Measurements from ENCODE around the gene LCN15.
"Not testable (repeated sequence)": the region's sequence is repeated elsewhere in the genome, so short reads cannot be mapped to it uniquely, and the experiment has no call there.

Gene LCN15

DNA sequence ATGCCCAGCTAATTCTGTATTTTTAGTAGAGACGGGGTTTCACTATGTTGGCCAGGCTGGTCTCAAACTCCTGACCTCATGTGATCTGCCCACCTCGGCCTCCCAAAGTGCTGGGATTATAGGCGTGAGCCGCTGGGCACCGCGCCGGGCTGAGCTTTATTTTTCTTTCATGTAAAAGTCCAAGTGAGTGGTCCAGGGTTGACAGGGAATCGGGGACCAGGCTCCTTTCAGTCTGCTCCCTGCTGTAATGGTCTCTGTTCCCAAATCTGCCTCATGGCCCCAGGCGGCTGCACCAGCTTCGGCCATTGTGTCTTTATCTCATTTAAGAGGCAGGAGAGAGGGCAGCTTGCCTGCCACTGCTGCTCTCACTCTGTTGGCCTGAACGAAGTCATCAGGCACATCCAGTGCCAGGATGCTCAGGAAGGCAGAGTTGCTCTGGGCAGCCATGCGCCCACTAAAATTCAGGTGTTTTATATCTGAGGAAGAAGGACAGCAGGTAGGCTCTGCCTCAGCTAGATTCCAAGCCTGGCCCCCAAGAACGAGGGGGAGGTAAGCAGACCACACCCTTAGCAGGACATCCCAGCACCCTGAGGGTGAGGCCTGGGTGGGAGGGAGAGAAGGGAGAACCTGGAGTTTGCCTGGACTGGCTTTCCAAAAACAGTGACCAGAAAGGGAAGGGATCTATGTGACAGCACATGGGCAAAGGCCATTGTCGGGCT lies 30.1 kb upstream of the LCN15 start:
- in situ Hi-C loops (cut with MboI; ENCODE audit: low sequenced_read_pairs), result no loop called here

DNA sequence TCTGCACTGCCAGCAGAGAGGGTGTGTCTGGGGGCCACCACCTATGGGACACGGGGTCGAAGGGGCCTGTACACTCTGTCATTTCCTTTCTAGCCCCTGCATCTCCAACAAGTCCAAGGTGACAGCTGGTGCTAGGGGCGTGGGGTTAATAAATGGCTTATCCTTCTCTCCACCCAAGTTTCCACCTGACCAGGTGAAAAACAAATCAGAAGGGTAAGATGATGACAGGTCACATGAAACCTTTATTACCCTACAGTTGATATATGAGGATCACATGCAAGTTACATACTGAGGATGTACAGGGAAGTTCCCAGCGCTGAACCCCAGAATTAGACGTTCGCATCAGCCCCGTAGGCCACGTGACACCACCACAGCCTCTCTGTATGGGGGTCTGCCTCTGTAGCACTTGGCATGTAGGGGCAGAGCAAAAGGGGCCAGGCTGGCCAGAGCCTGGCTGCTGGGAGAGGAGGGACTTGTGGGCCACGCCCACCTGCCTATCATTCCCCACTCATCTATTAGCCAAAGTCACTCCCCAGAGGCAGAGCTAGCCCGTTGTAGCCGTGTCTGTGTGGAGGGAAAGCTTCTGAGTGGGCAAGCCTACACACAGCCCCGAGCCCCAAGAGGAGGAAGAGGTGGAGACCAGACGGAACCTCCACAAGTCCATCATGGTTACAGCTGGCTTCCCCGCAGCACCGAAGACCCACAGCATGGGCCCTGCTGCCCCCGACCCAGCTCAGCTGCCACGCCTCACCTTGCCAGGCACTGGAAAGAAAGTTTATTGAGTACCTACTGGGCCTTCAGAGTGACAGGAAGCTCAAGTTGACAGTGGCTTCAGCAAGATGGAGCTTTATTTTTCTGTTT lies 29.0 kb upstream of the LCN15 start:
- in situ Hi-C loops (cut with MboI; ENCODE audit: low sequenced_read_pairs), result no loop called here

DNA sequence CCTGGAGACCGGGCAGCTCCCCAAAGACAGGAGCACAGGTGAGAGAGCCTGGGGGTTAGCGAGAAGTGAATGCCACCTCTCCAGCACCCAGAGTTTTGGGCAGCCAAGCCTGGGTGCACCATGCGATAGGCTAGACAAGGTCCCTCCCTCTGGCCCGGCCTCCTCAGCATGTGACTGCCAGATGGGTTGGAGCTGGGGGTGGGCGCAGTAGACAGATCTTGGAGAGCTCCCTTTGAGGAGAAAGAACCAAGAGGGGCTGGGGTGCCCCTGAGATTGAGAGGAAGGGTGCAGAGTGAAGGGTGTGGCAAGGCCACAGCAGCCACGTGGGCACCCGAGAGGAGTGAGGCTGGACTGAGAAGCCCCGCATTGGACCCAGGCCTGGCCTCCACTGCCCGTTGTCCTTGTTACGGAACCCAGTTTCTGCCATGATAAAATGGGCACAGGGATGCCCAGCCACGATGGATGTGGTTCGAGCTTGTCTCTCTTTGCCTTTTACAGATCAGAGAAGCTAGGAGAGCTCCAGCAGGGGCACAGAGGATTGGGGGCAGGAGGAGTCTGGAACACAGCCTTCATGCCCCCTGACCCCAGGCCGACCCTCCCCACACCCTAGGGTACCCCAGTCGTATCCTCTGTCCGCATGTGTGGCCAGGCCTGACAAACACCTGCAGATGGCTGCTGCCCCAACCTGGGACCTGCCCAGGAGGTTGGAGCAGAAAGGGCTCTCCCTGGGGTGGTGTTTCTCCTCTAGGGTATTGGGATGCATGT lies 28.2 kb upstream of the LCN15 start:
- in situ Hi-C loops (cut with MboI; ENCODE audit: low sequenced_read_pairs), result no loop called here

DNA sequence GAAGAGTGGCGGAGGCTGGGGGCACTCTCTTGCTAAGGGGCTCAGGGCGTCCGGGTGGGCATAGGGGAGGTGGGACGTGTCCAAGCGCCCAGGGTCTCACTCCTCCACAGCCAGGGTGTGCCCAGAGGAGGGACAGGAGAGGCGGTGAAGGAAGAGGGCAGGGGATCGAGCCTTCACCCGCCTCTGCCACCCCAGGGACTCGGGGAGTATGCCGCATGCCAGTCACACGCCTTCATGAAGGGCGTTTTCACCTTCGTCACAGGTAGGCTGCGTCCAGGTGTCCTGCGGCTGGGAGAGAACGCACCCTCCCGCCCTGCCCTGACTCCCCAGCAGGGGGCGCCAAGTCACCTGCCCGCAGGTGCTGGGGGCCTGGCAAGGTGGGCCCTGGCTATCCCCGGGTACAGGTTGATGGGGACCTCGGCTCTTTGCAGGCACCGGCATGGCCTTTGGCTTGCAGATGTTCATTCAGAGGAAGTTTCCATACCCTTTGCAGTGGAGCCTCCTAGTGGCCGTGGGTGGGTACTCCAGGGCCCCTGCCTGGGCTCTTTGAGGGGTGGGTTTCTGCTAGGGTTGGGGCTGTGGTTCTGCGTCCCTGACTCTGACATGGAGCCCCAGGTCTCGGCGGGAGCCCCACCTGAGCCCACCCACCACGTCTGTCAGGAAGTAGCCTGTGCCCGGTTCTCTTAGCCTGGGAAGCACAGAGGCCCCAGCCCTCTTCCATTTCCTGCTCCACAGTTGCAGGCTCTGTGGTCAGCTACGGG lies 27.4 kb upstream of the LCN15 start:
- in situ Hi-C loops (cut with MboI; ENCODE audit: low sequenced_read_pairs), result no loop called here

DNA sequence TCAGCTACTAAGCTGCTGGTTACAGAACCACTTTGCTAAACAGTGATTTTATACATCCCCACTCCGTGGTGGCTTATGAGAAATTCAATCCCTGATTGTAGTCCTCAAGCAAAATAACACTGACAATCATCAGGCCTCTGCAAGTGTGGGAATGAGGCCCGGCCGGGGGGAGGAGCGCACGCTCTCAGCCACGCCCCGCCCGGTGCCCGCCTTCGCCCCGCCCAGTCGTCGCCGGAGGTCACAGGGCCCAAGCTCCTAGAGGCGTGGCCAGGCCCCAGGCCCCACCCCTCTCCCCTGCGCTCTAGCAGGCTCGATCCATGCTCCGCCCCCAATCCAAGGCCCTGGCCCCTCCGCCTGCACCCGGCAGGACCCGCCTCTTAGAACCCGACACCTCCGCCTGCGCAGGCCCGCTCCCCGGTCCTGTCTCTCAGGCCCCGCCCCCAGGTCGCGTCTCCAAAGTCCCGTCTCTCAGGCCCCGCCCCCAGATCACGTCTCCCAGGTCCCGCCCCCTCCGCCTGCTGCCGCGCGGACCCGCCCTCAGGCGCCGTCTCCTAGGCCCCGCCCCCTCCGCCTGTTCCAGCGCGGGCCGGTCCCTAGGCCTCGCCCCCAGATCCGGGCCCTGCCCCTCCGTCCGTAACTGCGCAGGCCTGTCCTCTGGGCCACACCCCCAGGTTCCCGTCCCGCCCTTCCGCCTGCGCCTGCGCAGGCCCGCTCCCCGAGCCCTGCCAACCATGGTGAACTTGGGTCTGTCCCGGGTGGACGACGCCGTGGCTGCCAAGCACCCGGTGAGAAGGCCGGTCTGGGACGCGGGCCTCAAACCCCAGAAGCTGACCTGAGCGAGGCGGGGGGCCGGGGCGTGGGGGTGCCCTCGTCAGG lies 26.6 kb upstream of the LCN15 start, which contains the start of gene TMEM141:
Gene TMEM141 (plus strand): TSS at position 705 of the 876 bp plus-strand sequence. CDS start 27 bp downstream, at position 732.
- in situ Hi-C loops (cut with MboI; ENCODE audit: low sequenced_read_pairs), result no loop called here

DNA sequence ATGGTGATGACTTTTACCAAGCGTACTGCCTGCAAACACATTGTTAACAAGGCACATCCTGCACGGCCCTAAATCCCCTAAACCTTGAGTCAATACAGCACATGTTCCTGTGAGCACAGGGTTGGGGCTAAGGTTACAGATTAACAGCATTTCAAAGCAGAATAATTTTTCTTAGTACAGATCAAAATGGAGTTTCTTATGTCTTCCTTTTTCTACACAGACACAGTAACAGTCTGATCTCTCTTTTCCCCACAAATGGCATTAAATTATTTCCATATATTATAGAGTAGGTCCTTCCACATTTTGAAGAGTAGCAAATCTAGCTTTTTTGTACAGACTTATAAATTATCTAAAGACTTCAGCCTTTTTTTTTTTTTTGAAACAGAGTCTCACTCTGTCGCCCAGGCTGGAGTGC lies 25.2 kb upstream of the LCN15 start:
- in situ Hi-C loops (cut with MboI; ENCODE audit: low sequenced_read_pairs), result no loop called here

DNA sequence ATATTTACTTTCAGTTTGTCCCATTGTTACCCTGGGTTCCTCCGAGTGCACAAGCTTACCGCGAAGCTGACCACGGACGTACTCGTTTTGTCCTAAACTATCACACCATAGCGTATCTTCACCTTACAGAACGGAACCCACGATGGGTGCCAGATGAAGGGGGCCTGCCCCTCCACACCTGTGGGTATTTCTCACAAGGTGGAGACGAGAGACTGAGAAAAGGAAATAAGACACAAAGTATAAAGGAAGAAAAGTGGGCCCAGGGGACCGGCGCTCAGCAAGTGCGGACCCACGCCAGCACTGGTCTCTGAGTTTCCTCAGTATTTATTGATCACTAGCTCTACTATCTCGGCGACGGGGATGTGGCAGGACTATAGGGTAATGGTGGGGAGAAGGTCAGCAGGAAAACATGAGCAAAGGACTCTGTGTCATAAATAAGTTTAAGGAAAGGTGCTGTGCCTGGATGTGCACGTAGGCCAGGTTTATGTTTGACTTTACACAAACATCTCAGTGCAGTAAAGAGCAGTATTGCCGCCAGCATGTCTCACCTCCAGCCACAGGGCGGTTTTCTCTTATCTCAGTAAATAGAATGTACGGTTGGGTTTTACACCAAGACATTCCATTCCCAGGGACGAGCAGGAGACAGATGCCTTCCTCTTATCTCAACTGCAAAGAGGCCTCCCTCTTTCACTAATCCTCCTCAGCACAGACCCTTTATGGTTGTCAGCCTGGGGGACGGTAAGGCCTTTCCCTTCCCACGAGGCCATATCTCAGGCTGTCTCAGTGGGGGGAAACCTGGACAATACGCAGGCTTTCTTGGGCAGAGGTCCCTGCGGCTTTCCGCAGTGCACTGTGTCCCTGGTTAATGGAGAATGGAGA lies 24.6 kb upstream of the LCN15 start:
- in situ Hi-C loops (cut with MboI; ENCODE audit: low sequenced_read_pairs), result not testable (repeated sequence)

DNA sequence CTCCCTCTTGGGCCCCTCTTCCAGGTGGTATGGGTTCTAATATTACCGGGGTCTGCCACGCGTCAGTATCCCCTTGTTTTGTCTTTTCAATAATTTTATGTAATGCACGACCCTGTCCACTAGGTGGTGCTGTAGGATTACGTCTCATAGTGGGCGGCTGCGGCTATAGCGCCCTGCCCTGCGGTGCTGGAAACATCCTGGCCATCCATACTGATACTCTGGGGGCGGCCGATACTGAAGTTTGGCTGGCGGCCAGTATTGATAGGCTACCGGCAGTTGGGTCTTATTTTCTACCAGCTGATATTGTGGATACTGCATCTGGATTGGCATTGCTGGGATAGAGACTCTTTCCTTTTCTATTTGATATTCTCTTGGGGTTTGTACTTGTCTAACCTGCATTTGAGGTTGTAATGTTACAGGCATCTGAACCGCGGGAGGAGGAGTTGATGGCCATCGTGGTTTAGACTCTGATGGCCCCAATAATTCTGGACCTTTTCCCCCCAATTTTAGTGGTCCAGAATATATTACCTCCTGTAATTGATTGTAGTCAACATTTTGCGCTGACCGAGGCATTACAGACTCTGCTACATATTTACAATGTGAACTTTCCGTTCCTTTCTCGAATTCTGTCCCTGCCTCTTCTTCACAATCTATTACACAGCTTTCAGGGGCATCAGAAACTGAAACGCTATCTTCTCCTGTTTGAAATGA lies 23.5 kb upstream of the LCN15 start:
- in situ Hi-C loops (cut with MboI; ENCODE audit: low sequenced_read_pairs), result no loop called here

DNA sequence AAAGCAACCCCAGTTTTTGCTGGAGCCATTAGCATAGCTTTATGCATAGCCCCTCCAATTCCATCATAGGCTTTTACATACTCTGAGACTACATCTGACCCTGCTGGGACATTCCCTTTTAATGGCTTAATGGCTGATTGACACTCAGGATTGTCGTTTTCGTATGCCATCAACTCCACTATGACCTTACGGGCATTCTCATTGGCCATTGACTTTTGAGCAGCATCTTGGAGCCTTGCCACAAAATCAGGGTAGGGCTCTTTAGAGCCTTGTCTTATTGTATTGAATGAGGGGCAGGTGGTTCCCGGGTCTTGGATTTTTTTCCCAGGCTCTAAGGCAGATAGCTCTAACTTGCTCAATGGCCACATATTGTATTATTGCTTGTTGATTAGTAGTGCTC lies 22.7 kb upstream of the LCN15 start:
- in situ Hi-C loops (cut with MboI; ENCODE audit: low sequenced_read_pairs), result not testable (repeated sequence)

DNA sequence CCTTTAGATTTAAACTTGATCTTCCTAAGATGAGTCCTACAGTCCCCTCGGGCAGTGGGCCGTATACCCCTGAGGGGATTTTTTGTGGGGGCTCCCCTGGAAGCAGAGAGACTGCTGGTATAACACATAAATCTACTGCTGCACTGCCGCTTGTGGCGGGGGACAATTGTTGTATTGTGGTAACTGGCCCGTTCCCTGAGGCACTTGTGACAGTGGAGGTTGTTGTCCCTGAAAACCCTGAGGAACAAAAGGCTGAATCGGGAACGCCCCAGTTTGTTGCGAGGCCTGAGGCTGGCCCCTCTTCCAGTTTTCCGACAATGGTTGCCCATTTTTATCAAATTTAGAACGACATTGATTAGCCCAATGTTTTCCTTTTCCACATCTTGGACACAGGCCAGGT lies 22.1 kb upstream of the LCN15 start:
- in situ Hi-C loops (cut with MboI; ENCODE audit: low sequenced_read_pairs), result no loop called here

DNA sequence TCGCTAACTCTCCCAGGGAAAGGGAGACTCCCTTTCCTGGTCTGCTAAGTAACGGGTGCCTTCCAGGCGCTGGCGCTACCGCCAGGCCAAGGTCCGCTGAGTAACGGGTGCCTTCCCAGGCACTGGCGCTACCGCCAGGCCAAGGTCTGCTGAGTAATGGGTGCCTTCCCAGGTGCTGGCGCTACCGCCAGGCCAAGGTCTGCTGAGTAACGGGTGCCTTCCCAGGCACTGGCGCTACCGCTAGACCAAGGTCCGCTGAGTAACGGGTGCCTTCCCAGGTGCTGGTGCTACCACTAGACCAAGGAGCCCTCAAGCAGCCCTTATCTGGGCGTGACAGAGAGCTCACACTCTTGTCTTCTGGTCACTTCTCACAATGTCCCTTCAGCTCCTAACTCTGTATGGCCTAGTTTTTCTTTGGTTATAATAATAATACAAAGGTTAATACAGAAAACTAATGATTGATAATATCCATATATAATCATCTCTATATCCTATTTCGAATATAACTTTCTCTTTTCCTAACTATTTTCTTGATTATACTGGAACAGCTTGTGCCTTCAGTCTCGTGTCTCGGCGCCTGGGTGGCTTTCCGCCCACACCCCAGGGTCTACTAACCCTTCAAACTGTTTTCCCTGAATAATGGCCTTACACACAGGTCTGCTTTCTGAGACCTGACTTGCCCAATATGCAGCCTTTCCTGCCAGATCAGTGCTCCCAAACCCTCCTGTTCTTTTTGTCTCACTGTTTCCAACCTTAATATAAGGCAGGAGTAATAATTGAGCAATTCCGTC lies 21.4 kb upstream of the LCN15 start:
- in situ Hi-C loops (cut with MboI; ENCODE audit: low sequenced_read_pairs), result not testable (repeated sequence)

DNA sequence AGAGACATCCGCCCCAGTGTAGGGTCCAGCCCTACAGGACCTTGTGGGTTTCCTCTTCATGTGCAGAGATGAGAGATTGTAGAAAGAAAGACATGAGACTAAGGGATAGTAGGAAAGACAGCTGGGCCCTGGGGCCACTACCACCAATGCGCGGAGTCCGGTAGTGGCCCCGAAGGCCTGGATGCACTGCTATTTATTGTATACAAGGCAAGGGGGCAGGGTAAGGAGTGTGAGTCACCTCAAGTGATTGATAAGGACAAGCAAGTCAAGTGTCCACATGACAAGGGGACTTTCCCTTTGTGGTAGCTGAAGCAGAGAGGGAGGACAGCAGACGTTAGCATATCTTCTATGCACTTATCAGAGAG lies 20.7 kb upstream of the LCN15 start:
- in situ Hi-C loops (cut with MboI; ENCODE audit: low sequenced_read_pairs), result no loop called here

DNA sequence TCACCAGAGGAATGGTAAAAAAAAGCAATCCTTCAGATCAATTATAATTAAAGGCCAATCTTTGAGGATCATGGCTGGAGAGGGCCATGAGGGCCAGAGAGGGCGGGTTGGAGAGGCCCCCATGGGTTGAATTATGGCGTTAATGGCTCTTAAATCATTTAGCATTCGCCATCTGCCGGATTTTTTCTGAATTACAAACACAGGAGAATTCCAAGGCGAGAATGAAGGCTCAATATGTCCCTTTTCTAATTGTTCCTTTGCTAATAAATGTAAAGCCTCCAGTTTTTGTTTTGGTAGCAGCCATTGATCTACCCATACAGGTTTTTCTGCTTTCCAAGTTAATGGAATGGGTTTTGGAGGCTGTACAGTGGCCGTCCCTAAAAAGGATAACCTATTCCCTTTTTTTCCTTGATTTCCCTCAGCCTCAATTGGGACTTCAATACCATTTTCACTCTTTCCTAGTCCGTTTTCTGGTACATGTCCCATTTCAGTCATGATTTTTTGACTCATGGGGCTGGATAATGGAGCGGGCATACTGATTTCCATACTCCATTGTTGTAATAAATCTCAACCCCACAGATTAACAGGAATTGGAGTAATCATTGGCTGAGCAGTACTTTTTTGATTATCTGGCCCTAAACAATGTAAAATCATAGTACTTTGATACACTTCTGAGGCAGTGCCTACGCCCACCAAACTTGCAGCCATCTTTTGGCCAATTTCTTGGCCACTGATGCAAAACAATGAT lies 20.1 kb upstream of the LCN15 start:
- in situ Hi-C loops (cut with MboI; ENCODE audit: low sequenced_read_pairs), result no loop called here

DNA sequence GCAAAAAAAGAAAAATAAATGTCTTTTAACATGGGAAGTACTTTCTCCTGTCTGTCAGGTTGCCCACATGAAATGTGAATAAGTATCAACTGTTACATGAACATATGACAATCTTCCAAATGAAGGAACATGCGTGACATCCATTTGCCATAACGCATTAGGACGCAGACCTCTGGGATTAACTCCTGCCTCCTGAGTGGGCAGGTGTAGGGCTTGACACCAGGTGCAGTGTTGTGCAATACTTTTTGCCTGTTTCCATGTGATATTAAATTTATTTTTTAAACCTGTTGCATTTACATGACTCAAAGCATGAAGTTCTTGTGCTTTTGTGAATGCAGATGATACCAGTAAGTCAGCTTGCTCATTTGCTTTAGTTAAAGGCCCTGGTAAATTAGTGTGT lies 18.1 kb upstream of the LCN15 start:
- in situ Hi-C loops (cut with MboI; ENCODE audit: low sequenced_read_pairs), result no loop called here

DNA sequence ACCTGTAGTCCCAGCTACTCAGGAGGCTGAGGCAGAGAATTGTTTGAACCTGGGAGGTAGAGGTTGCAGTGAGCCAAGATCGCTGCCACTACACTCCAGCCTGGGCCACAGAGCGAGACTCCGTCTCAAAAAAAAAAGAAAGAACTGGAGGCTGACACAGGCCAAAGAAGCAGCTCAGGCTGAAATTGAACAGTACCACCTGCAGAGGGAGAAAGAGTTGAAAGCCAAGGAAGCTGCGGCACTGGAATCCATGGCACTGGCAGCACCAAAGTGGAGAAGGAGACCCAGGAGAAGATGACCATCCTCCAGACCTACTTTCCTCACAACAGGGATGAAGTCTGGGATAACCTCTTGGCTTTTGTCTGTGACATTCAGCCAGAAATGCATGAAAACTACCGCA lies 15.5 kb upstream of the LCN15 start:
- in situ Hi-C loops (cut with MboI; ENCODE audit: low sequenced_read_pairs), result no loop called here

DNA sequence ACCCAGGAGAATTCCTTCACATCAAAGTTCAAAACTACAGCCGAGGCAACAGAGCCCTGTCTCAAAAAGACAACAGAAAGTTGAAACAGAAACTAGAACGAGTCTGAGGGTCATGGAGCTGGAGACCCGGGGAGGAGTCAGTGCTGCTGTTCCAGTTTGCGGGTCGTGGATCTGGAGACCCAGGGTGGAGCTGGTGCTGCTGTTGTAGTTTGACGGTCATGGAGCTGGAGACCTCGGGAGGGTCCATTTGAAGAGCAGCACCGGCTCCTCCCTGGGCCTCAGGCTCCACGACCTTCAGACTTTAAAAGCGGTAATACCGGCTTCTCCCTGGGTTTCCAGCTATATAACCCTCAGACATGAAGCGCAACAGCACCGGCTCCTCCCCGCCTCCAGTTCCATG lies 13.0 kb upstream of the LCN15 start:
- in situ Hi-C loops (cut with MboI; ENCODE audit: low sequenced_read_pairs), result no loop called here

DNA sequence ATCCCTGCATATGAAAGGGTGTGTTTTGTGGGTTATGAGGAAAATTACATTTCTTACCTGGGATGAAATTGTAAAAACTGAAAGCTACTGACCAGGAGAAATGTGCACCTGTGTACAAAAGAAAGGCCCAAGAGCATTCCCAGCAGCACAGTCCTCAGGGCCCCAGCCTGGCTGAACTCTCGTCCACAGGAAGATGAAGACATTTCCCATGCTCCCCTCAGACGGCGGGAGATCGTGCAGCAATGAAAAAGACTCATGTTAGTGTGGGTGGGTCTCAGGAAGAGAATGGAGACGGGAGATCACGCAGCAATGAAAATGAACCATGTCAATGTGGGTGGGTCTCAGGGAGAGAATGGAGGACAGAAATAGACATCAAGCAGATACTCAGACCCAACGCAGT lies 12.6 kb upstream of the LCN15 start:
- in situ Hi-C loops (cut with MboI; ENCODE audit: low sequenced_read_pairs), result no loop called here
